ENCODE measurements around the gene GLDN. TPM values are rescaled to one million over a fixed set of nuclear protein-coding genes. Genes with fewer than 3 reads are reported as not detected.

The GLDN gene
- polyA plus RNA-seq, 1 donor, result 0.43 TPM

- peak; percentile 89 for DNase-seq (ENCODE audit: low read depth)
These were observed 18.7 kb upstream of the GLDN start for GRCh38 chr15:51322621-51323296.

- no peak for DNase-seq (ENCODE audit: low read depth)
These were observed 17.7 kb upstream of the GLDN start for GRCh38 chr15:51323749-51324148.

- DNase-seq (ENCODE audit: low read depth), result no peak
These were observed 16.3 kb upstream of the GLDN start for GRCh38 chr15:51325167-51325566.

- DNase-seq (ENCODE audit: low read depth), result no peak
These were observed 14.4 kb upstream of the GLDN start for GRCh38 chr15:51327081-51327480.

GRCh38 chr15:51328926-51329325 is 12.5 kb upstream of the GLDN start:
- no peak for DNase-seq (ENCODE audit: low read depth)

- no peak for DNase-seq (ENCODE audit: low read depth)
These were observed 10.3 kb upstream of the GLDN start for GRCh38 chr15:51331141-51331540.

GRCh38 chr15:51332206-51333147 is 9.0 kb upstream of the GLDN start:
- DNase-seq (ENCODE audit: low read depth), result no peak

- no peak for DNase-seq (ENCODE audit: low read depth)
These were observed 7.9 kb upstream of the GLDN start for GRCh38 chr15:51333571-51333970.

GRCh38 chr15:51334011-51334451 is 7.4 kb upstream of the GLDN start:
- no peak for DNase-seq (ENCODE audit: low read depth)

GRCh38 chr15:51335087-51335486 is 6.4 kb upstream of the GLDN start:
- no peak for DNase-seq (ENCODE audit: low read depth)

- no peak for DNase-seq (ENCODE audit: low read depth)
These were observed 5.7 kb upstream of the GLDN start for GRCh38 chr15:51335538-51336410.

GRCh38 chr15:51338496-51338895 is 3.0 kb upstream of the GLDN start, which contains the start of gene CYP19A1:
Gene CYP19A1 (minus strand): TSS chr15:51338596. CDS start chr15:51242912, 95,684 bp downstream.
- no peak for DNase-seq (ENCODE audit: low read depth)

- DNase-seq (ENCODE audit: low read depth), result no peak
These were observed 958 bp downstream of the GLDN start for GRCh38 chr15:51342227-51342999.

- DNase-seq (ENCODE audit: low read depth), result no peak
These were observed 2.0 kb downstream of the GLDN start for GRCh38 chr15:51343466-51343865.

- no peak for DNase-seq (ENCODE audit: low read depth)
These were observed 4.7 kb downstream of the GLDN start for GRCh38 chr15:51346136-51346535.

GRCh38 chr15:51348688-51349087 is 7.2 kb downstream of the GLDN start:
- DNase-seq (ENCODE audit: low read depth), result no peak

GRCh38 chr15:51349156-51349844 is 7.8 kb downstream of the GLDN start:
- no peak for DNase-seq (ENCODE audit: low read depth)

GRCh38 chr15:51350723-51351122 is 9.3 kb downstream of the GLDN start:
- DNase-seq (ENCODE audit: low read depth), result no peak

GRCh38 chr15:51353976-51354375 is 12.5 kb downstream of the GLDN start:
- no peak for DNase-seq (ENCODE audit: low read depth)

- DNase-seq (ENCODE audit: low read depth), result no peak
These were observed 13.6 kb downstream of the GLDN start for GRCh38 chr15:51355096-51355495.
